Type B pancreatic cell (in vitro differentiated cells): ENCODE measurements around the gene SLC22A24. TPM values are rescaled to one million over a fixed set of nuclear protein-coding genes. Genes with fewer than 3 reads are reported as not detected.

Source experiments
- DNase-seq: peaks from one replicate; pipeline ENCODE4 v3.0.0; 2021; ENCODE audit warnings: mixed read lengths; ENCODE audit not compliant: unreplicated experiment; ENCODE audit errors: extremely low spot score
- H3K27ac Mint-ChIP-seq: 2 replicates; pipeline ENCODE4 v1.8.0; 2021; ENCODE audit warnings: mild to moderate bottlenecking, mixed read lengths
- H3K27me3 Mint-ChIP-seq: 2 replicates; pipeline ENCODE4 v1.8.0; 2021; ENCODE audit warnings: mixed read lengths
- H3K36me3 Mint-ChIP-seq: 2 replicates; pipeline ENCODE4 v1.8.0; 2021; ENCODE audit warnings: mixed read lengths
- H3K4me1 Mint-ChIP-seq: one replicate; pipeline ENCODE4 v1.8.0; 2021; ENCODE audit warnings: mixed read lengths; ENCODE audit not compliant: unreplicated experiment
- H3K4me3 Mint-ChIP-seq: 2 replicates; pipeline ENCODE4 v1.8.0; 2021; ENCODE audit warnings: mild to moderate bottlenecking, mixed read lengths
- H3K9me3 Mint-ChIP-seq: 2 replicates; pipeline ENCODE4 v1.8.0; 2021; ENCODE audit warnings: mixed read lengths
- long read RNA-seq: library from polyadenylated mRNA; unstranded; transcript quantifications from one replicate; pipeline ENCODE4 v2.0.0, GENCODE V29; 2020
- total RNA-seq: library from RNA; stranded (reverse); gene quantifications from 2 replicates; pipeline ENCODE4 v1.2.1, GENCODE V29; 2021; ENCODE audit warnings: low replicate concordance
- TF ChIP-seq, protein P1 (sequence below): fragments of 200-600 bp; sonication (generic); conservative IDR thresholded peaks from 2 replicates; pipeline ENCODE4 v1.5.0; 2021; ENCODE audit warnings: antibody characterized with exemption, mild to moderate bottlenecking

The SLC22A24 gene, protein sequence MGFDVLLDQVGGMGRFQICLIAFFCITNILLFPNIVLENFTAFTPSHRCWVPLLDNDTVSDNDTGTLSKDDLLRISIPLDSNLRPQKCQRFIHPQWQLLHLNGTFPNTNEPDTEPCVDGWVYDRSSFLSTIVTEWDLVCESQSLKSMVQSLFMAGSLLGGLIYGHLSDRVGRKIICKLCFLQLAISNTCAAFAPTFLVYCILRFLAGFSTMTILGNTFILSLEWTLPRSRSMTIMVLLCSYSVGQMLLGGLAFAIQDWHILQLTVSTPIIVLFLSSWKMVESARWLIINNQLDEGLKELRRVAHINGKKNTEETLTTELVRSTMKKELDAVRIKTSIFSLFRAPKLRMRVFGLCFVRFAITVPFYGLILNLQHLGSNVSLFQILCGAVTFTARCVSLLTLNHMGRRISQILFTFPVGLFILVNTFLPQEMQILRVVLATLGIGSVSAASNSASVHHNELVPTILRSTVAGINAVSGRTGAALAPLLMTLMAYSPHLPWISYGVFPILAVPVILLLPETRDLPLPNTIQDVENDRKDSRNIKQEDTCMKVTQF
- total RNA-seq, result not detected in 2 replicates
- long read RNA-seq, result 0 reads

DNA sequence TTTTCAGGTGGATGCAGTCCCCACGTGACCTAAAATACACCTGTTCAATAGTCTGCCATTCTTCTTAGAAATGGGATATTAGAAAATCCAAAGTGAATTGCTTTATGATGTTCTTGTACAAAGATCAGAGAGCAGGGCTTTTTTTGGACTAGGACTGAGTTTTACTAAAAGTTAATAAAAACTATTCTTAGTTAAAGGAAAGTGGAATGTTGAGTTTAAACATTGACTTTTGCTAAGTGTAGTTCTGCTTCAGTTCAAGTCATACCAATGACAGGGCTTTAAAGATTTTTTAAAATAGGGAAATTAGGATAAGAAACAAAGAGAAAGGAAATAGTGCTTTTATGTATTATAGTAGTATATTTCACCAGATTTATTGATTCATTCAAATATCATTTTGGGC is at the start of gene SLC22A24:
TSS of gene SLC22A24 (minus strand) at position 101 of the 400 bp plus-strand sequence. CDS start 442 bp downstream, outside the sequence.
- Mint-ChIP-seq H3K36me3 (no peaks in the 10 kb centered on the region), H3K9me3 (peaks cover 2% of the 10 kb centered on the region), H3K27ac (no peak within 1 kb of the TSS), H3K27me3 (no peaks in the 10 kb centered on the region), H3K4me1 (peaks cover 25% of the 10 kb centered on the region), H3K4me3 (no peak within 1 kb of the TSS)
- TF ChIP-seq, protein P1, sequence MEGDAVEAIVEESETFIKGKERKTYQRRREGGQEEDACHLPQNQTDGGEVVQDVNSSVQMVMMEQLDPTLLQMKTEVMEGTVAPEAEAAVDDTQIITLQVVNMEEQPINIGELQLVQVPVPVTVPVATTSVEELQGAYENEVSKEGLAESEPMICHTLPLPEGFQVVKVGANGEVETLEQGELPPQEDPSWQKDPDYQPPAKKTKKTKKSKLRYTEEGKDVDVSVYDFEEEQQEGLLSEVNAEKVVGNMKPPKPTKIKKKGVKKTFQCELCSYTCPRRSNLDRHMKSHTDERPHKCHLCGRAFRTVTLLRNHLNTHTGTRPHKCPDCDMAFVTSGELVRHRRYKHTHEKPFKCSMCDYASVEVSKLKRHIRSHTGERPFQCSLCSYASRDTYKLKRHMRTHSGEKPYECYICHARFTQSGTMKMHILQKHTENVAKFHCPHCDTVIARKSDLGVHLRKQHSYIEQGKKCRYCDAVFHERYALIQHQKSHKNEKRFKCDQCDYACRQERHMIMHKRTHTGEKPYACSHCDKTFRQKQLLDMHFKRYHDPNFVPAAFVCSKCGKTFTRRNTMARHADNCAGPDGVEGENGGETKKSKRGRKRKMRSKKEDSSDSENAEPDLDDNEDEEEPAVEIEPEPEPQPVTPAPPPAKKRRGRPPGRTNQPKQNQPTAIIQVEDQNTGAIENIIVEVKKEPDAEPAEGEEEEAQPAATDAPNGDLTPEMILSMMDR, result no peak
- no peak for DNase-seq

DNA sequence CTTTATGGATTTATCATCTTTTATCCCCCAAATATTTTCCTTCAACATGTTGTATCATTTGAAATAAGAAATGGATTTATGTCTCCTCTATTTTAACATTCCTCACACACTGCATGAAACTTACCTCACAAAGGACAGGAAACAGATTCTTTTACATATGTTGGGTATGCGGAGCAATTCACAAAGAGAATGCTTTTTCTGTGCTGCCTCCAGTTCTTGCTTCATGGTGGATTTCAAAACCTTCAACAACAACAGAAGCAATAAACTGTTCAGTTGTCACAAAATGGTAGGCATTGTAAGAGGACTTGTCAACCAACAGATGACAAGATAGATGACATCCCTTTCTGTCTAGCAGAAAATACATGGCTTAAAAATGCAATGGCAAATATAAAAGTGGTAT is 36.5 kb upstream of the SLC22A24 start:
- TF ChIP-seq, protein P1, result no peak
- peaks cover 6% of the 10 kb centered on the region for H3K9me3 Mint-ChIP-seq
- H3K4me1 Mint-ChIP-seq, result peaks cover 8% of the 10 kb centered on the region
- no peaks in the 10 kb centered on the region for H3K36me3 Mint-ChIP-seq
- no peak for DNase-seq
- H3K27ac Mint-ChIP-seq, result no peak overlapping the region
- no peak overlapping the region for H3K4me3 Mint-ChIP-seq
- no peaks in the 10 kb centered on the region for H3K27me3 Mint-ChIP-seq

DNA sequence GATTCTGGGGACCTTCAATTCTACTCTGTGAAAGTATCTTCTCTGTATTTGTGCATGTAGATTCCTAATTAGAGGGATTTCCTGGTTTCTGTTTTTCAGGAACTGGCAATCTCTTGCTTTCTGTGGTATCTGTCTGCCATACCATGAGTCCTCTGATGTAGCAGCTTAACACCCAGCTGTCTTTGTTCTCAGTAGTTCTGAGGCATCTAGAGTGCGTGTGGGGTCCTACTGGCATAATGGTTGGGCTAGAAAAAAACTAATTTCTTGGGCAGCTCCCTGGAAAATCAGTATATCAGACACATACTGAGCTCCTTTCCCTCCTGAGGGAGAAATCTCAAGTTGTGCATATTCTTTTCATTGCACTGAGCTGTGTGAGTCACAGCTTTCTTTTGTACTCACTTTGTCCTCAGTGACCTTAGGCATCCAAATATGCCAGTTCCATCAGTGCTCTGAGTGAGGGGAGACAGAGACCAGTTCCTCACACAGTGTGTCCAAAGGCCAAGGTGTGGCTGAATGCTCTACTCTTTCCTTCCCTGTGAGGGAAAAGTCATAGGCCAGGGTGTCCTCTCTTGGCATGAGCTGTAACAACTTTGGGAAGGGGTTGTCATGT is 35.5 kb upstream of the SLC22A24 start:
- Mint-ChIP-seq H3K9me3 (peaks cover 6% of the 10 kb centered on the region), H3K4me3 (no peak overlapping the region), H3K27ac (no peak overlapping the region), H3K27me3 (no peaks in the 10 kb centered on the region), H3K4me1 (peaks cover 8% of the 10 kb centered on the region), H3K36me3 (no peaks in the 10 kb centered on the region)
- no peak for DNase-seq
- TF ChIP-seq, protein P1, result no peak

DNA sequence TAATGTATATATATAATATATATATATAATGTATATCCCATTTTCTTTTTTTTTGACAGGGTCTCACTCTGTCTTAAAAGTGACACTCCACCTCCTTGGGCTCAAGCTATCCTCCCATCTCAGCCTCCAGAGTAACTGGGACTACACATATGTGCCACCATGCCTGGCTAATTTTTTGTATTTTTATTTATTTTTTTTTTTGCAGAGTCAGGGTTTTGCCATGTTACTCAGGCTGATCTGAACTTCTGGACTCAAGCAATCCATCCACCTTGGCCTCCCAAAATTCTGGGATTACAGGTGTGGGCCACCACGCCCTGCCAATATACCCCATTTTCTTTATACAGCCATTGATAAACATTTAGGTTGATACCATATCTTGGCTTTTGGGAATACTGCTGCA is 33.9 kb upstream of the SLC22A24 start:
- DNase-seq, result no peak
- H3K9me3 Mint-ChIP-seq, result peaks cover 6% of the 10 kb centered on the region
- no peaks in the 10 kb centered on the region for H3K36me3 Mint-ChIP-seq
- H3K4me1 Mint-ChIP-seq, result peaks cover 8% of the 10 kb centered on the region
- no peak overlapping the region for H3K4me3 Mint-ChIP-seq
- H3K27me3 Mint-ChIP-seq, result no peaks in the 10 kb centered on the region
- TF ChIP-seq, protein P1, result no peak
- H3K27ac Mint-ChIP-seq, result no peak overlapping the region

DNA sequence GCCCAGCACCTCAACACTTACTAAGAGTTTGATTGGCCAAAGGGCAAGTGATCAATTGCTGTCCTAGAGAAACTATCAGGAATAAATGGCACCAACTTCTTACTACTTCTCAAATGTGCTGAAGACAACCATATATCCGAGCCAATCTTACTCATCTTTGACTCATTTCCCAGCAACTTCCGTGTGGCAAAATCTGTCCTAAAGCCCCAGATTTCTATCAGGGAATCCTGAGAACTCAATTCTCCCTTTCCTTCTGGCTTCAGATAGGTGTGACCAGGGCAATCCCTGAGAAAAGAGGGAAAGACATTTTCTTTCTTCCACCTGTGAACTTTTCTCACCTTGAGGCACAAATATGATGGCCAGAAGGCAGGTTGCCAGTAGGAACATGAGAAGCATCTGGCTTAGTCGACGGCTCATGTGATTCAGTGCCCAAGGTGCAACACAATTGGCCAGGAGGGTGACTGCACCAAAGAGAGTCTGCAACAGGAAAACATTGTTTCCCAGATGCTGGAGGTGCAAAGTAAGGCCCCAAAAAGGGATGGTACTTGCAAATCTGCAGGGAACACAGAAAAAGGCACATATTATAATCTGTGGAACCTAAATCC is 21.8 kb upstream of the SLC22A24 start:
- TF ChIP-seq, protein P1, result no peak
- Mint-ChIP-seq H3K27me3 (peaks cover 14% of the 10 kb centered on the region), H3K4me3 (no peak overlapping the region), H3K36me3 (no peaks in the 10 kb centered on the region), H3K27ac (no peak overlapping the region), H3K4me1 (no peaks in the 10 kb centered on the region), H3K9me3 (no peaks in the 10 kb centered on the region)
- no peak for DNase-seq
